Measurements from ENCODE around the gene ZNF446.

DNA sequence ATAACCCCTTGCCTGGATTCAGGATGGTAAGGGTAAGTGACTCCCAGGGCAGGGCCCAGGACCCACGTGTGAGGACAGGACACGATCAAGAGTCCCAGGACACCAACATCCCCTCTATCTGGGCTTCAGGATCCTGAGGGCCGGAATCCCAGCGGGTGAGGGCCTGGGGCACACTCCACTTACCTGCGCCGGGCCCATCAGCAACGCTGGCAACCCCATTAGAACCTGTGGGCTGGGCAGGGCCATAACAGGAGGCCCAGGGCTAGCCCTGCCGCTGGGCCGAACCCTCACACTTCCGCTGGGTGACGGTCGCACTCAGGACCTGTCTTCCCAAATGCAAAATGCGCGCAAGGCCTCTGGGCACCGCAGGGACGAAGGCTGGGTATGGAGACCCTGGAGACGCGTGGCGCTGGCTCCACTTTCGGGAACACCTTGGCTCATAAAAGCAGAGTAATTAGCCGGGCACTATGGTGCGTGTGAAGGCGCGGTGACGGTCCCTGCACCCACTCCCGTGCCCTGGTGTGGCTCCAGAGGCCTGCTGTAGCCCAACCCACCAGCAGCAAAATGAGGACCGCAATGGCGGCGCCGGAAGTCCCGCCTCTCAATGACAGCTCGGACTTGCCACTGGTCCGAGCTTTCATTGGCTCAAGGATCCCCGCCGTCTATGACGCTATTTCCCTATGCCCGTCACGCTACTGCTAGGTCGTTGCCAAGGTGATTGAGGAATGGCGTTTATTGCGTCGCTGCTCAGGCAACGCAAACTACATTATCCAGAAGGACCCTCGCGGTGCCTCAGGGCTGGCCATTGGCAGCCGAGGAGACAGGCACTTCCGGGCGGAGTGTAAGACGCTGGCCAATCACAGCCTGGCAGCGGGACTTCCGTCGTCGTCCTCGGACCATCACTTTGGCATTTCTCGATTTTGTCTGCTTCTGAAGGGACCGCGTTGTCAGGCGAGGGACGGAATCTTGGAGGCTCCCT lies 36.3 kb upstream of the ZNF446 start, which contains the start of gene ZNF132:
- TF ChIP-seq, protein P1, sequence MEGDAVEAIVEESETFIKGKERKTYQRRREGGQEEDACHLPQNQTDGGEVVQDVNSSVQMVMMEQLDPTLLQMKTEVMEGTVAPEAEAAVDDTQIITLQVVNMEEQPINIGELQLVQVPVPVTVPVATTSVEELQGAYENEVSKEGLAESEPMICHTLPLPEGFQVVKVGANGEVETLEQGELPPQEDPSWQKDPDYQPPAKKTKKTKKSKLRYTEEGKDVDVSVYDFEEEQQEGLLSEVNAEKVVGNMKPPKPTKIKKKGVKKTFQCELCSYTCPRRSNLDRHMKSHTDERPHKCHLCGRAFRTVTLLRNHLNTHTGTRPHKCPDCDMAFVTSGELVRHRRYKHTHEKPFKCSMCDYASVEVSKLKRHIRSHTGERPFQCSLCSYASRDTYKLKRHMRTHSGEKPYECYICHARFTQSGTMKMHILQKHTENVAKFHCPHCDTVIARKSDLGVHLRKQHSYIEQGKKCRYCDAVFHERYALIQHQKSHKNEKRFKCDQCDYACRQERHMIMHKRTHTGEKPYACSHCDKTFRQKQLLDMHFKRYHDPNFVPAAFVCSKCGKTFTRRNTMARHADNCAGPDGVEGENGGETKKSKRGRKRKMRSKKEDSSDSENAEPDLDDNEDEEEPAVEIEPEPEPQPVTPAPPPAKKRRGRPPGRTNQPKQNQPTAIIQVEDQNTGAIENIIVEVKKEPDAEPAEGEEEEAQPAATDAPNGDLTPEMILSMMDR (IDR thresholded peaks at IDR 0.05; ENCODE audit: borderline replicate concordance, extremely low read depth, low read length, poor library complexity, severe bottlenecking) = no peak
- no peak for TF ChIP-seq EZH2 (IDR thresholded peaks at IDR 0.05; ENCODE audit: borderline replicate concordance, low read depth, low read length, severe bottlenecking)

All from DND-41 (cell line).